C4-2B (cell line): ENCODE data around the gene DAZAP1.

Experiments
- H3K27ac ChIP-seq: fragments of 450-650 bp; 2 replicates; pipeline ENCODE4 v1.5.1; 2017
- CTCF ChIP-seq: fragments of 450-650 bp; conservative IDR thresholded peaks from 2 replicates; pipeline ENCODE4 v1.5.1; 2017; ENCODE audit warnings: mild to moderate bottlenecking
- ZFX ChIP-seq: fragments of 450-650 bp; IDR thresholded peaks from 2 replicates; pipeline ENCODE4 v1.6.1; 2017

DAZAP1 gene

GRCh38 chr19:1390890-1391423, 16.4 kb upstream of the DAZAP1 start:
- no peak overlapping the region for H3K27ac ChIP-seq
- TF ChIP-seq CTCF (no peak), ZFX (no peak)

GRCh38 chr19:1392407-1392806, 15.0 kb upstream of the DAZAP1 start:
- no peak for TF ChIP-seq ZFX
- TF ChIP-seq CTCF: no peak

GRCh38 chr19:1392939-1393530, 14.4 kb upstream of the DAZAP1 start:
- no peak overlapping the region for H3K27ac ChIP-seq
- TF ChIP-seq CTCF (no peak), ZFX (no peak)

More at GRCh38 chr19:1392407-1392806, 15.0 kb upstream of the DAZAP1 start:
- no peak overlapping the region for H3K27ac ChIP-seq

GRCh38 chr19:1393841-1394240, 13.5 kb upstream of the DAZAP1 start:
- no peak for TF ChIP-seq CTCF
- no peak for TF ChIP-seq ZFX

GRCh38 chr19:1394252-1395193, 12.9 kb upstream of the DAZAP1 start:
- no peak for TF ChIP-seq CTCF
- TF ChIP-seq ZFX: no peak
- H3K27ac ChIP-seq: peak overlapping the region; percentile 72

More at GRCh38 chr19:1393841-1394240, 13.5 kb upstream of the DAZAP1 start:
- no peak overlapping the region for H3K27ac ChIP-seq

- TF ChIP-seq ZFX (peak; percentile 43; the same call in 1 of the 2 replicates), CTCF (no peak)
- peak overlapping the region; percentile 72 for H3K27ac ChIP-seq
These were observed 12.0 kb upstream of the DAZAP1 start for GRCh38 chr19:1395194-1396018.
